Body of pancreas (tissue), 4 donors: ENCODE data around the gene SGCD. TPM values are rescaled to one million over a fixed set of nuclear protein-coding genes. Genes with fewer than 3 reads are reported as not detected.

Experiments used
- ATAC-seq: fragments of 150-250 bp; one replicate; pipeline ENCODE4 v1.9.1; 2016
- DNase-seq, 4 donors: peaks; one replicate each; pipeline ENCODE4 v3.0.0-alpha.2; 2019
- H3K27ac ChIP-seq, 4 donors: fragments of 200-600 bp; sonication (generic); 1 replicate in 3 of 4; 2 replicates in 1 of 4; pipeline versions ENCODE4 v1.5.1 to v1.6.1; 2016 to 2019; ENCODE audit warnings: mild to moderate bottlenecking in 1 of 4, mixed read lengths in 1 of 4, moderate library complexity in 1 of 4
- H3K27me3 ChIP-seq, 2 donors: fragments of 200-600 bp; sonication (generic); one replicate each; pipeline ENCODE4 v1.6.0; 2016; ENCODE audit warnings: mild to moderate bottlenecking in 1 of 2
- H3K36me3 ChIP-seq, 2 donors: fragments of 200-600 bp; sonication (generic); replicated peaks in 1 of 2; 2 replicates each; pipeline ENCODE4 v1.5.1; 2016; ENCODE audit warnings: low read depth in 2 of 2; ENCODE audit not compliant: insufficient read depth in 1 of 2
- H3K4me1 ChIP-seq: fragments of 200-600 bp; sonication (generic); one replicate; pipeline ENCODE4 v1.6.0; 2016
- H3K4me3 ChIP-seq, 2 donors: fragments of 200-600 bp; sonication (generic); 1 replicate in 1 of 2; 2 replicates in 1 of 2; pipeline ENCODE4 v1.5.1; 2016 to 2019
- H3K9me3 ChIP-seq, 3 donors: fragments of 200-600 bp; sonication (generic); 1 replicate in 2 of 3; 2 replicates in 1 of 3; pipeline ENCODE4 v1.5.1; 2016
- POLR2A ChIP-seq, 3 donors: fragments of 450-650 bp; IDR thresholded peaks; one replicate each; pipeline ENCODE4 v1.6.1; 2016; ENCODE audit warnings: antibody characterized with exemption in 3 of 3, mild to moderate bottlenecking in 2 of 3
- WGBS, 2 donors: methylation state at CpG; one replicate each; pipeline ENCODE4 v1.1.5; 2017; 5-methylcytosine and 5-hydroxymethylcytosine counted together
- intact Hi-C: fragments of 100-400 bp; cut with DNase I; formaldehyde crosslinking; loops from one replicate; pipeline ENCODE4 v1.15.1; 2023
- total RNA-seq, 2 donors: library from RNA; depleted of rRNA; stranded (reverse); fragments of >200 nt; gene quantifications; one replicate each; pipeline ENCODE4 v1.1.0, GENCODE V29; 2016
- TF ChIP-seq, protein P1 (sequence below), 7 experiments: fragments of 450-650 bp in 4 of 7; fragments of 200-600 bp in 3 of 7; sonication (generic) in 3 of 7; IDR thresholded peaks; one replicate each; pipeline ENCODE4 v1.5.1; 2016 to 2019; ENCODE audit warnings: antibody characterized with exemption in 7 of 7

The SGCD gene
- total RNA-seq, 2 donors from 2014 or later = 0.66 to 2.6 TPM

DNA sequence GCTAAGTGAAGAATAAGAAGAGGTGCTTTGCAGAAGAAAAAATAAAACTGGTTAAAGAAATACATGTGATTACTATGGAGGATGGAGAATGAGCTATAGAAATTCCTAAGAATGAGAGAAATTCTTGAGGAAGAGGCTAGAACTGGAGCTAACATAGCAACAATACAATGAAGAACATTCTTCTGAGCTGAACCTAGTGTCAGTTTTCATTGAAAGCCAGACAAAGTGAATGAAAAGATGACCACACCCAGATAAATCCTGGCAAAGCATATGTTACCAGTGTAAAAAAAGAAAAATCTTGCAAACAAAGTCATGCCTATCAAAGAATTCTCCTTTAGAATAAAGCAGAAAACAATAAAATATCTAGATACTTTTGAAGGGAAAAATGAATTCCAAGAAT, 39.6 kb downstream of the SGCD start:
- ATAC-seq = no peak
- intact Hi-C loops = no loop called here
- no peaks in the 10 kb centered on the region for H3K36me3 ChIP-seq
- no peaks in the 10 kb centered on the region for H3K9me3 ChIP-seq
- no peak overlapping the region for H3K4me3 ChIP-seq
- no peak for DNase-seq
- H3K4me1 ChIP-seq = no peaks in the 10 kb centered on the region
- TF ChIP-seq, protein P1, sequence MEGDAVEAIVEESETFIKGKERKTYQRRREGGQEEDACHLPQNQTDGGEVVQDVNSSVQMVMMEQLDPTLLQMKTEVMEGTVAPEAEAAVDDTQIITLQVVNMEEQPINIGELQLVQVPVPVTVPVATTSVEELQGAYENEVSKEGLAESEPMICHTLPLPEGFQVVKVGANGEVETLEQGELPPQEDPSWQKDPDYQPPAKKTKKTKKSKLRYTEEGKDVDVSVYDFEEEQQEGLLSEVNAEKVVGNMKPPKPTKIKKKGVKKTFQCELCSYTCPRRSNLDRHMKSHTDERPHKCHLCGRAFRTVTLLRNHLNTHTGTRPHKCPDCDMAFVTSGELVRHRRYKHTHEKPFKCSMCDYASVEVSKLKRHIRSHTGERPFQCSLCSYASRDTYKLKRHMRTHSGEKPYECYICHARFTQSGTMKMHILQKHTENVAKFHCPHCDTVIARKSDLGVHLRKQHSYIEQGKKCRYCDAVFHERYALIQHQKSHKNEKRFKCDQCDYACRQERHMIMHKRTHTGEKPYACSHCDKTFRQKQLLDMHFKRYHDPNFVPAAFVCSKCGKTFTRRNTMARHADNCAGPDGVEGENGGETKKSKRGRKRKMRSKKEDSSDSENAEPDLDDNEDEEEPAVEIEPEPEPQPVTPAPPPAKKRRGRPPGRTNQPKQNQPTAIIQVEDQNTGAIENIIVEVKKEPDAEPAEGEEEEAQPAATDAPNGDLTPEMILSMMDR (IDR thresholded peaks at IDR 0.05) = no peak
- no peak for TF ChIP-seq POLR2A (IDR thresholded peaks at IDR 0.05)
- no peak overlapping the region for H3K27ac ChIP-seq
- no peaks in the 10 kb centered on the region for H3K27me3 ChIP-seq

DNA sequence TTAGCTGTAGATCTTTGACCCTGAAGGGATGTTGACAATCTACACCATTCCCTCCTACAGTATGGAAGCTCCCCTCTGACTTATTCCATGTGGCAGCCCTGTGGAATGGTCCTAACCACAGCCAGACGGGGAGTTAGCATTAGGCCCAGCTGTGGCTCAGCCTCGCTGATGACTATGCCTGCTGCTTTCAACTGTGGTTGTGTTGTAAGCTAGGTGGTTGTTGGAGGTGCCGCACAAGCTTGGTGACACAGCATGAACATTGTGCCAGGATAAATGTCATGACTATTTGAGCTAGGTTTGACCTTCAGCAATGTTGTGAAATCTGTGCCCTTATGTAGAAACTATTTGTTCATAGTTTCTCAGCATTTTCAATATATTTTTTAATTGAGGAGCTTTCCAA, 40.6 kb downstream of the SGCD start:
- ATAC-seq = no peak
- intact Hi-C loops = no loop called here
- peak in 1 of 4 donors; percentile 2 for DNase-seq
- Histone ChIP-seq H3K36me3 (no peaks in the 10 kb centered on the region), H3K4me3 (no peak overlapping the region), H3K9me3 (no peaks in the 10 kb centered on the region), H3K4me1 (no peaks in the 10 kb centered on the region), H3K27me3 (no peaks in the 10 kb centered on the region), H3K27ac (no peak overlapping the region)
- WGBS, 2 donors = 61 to 68% methylated on average over 3 of the region's 3 CpGs
- TF ChIP-seq, protein P1 (IDR thresholded peaks at IDR 0.05) = no peak
- no peak for TF ChIP-seq POLR2A (IDR thresholded peaks at IDR 0.05)

DNA sequence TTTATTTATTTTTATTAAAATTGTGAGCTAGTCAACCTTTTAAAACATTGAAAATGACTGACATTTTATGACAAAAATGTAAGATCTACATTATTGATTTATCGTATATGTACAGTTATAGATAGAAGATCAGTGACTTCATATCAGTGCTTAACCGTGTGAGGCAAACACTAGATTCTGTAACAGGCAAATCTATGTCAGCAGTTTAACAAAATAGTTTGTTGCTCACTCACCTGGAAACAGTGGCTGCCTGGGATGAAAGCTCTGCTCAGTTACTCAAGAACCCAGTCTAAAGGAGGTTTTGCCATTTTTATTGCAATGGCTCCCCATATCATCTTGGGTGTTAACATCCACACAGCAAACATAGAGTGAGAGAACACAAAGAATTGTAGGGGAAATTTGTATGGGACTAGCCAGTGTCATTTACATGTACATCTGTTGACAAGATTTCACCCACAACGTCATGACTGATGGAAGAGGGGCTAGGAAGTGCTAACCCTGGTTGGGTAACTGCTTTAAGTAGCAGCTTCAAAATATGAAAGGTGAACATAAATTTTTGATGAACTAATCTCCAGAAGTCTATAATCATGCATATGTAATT, 49.0 kb downstream of the SGCD start:
- DNase-seq = no peak
- Histone ChIP-seq H3K27me3 (no peaks in the 10 kb centered on the region), H3K4me3 (no peak overlapping the region), H3K4me1 (no peaks in the 10 kb centered on the region), H3K36me3 (no peaks in the 10 kb centered on the region), H3K27ac (no peak overlapping the region), H3K9me3 (no peaks in the 10 kb centered on the region)
- 21 to 49% methylated on average over 3 of the region's 3 CpGs for WGBS, 2 donors
- no peak for ATAC-seq
- no peak for TF ChIP-seq POLR2A (IDR thresholded peaks at IDR 0.05)
- TF ChIP-seq, protein P1 (IDR thresholded peaks at IDR 0.05) = no peak
- intact Hi-C loops = no loop called here

DNA sequence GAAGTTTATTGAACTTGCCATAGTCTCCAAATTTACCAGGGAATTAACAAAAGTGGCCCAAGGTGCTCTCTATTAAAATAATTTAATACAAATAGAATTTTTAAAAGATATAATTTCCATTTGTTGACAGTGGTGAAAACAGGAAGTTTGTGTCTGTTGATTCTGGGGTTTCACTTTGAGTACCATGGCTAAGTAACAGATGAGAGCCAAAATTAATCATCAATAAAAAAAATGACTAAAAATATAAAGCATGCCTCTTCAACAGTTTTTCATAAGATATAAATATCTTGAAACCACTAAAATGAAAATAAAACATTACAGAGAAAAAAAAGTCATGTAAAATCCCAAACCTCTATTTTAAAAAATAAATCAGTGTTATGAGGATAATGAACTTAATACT, 49.8 kb downstream of the SGCD start:
- ATAC-seq (no peak), DNase-seq (no peak)
- Histone ChIP-seq H3K36me3 (no peaks in the 10 kb centered on the region), H3K4me3 (no peak overlapping the region), H3K4me1 (no peaks in the 10 kb centered on the region), H3K27me3 (no peaks in the 10 kb centered on the region), H3K9me3 (no peaks in the 10 kb centered on the region), H3K27ac (no peak overlapping the region)
- TF ChIP-seq POLR2A (IDR thresholded peaks at IDR 0.05) = no peak
- TF ChIP-seq, protein P1 (IDR thresholded peaks at IDR 0.05) = no peak
- intact Hi-C loops = no loop called here

DNA sequence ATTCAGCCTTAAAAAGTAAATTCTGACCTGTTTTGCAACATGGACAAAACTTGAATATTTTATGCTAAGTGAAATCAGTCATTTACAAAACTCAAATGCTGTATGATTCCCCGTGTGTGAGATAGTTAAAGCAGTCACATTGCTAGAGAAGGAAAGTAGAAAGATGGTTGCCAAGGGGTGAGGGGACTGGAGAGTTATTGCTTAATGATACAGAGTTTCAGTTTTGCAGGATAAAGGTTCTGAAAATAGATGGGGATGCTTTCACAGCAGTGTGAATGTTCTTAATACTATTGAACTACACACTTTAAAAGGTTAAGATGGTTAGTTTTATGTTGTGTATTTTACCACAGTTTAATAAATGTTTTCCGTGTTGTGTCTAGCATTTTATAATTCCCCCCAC, 51.2 kb downstream of the SGCD start:
- ATAC-seq = no peak
- Histone ChIP-seq H3K4me1 (no peaks in the 10 kb centered on the region), H3K27me3 (no peaks in the 10 kb centered on the region), H3K27ac (no peak overlapping the region), H3K36me3 (no peaks in the 10 kb centered on the region), H3K9me3 (no peaks in the 10 kb centered on the region), H3K4me3 (no peak overlapping the region)
- TF ChIP-seq, protein P1 (IDR thresholded peaks at IDR 0.05) = no peak
- TF ChIP-seq POLR2A (IDR thresholded peaks at IDR 0.05) = no peak
- WGBS, 2 donors = 45 to 48% methylated on average over 2 of the region's 2 CpGs
- intact Hi-C loops = no loop called here
- DNase-seq = no peak
